ENCODE results near the gene TLX2. TPM values are rescaled to one million over a fixed set of nuclear protein-coding genes. Genes with fewer than 3 reads are reported as not detected.

TLX2 gene
- total and polyA plus RNA-seq, 2 of the 13 experiments (the other 11 are each of a cell fraction or from before 2014, with no cell fraction given): 0.05 to 0.20 TPM

DNA sequence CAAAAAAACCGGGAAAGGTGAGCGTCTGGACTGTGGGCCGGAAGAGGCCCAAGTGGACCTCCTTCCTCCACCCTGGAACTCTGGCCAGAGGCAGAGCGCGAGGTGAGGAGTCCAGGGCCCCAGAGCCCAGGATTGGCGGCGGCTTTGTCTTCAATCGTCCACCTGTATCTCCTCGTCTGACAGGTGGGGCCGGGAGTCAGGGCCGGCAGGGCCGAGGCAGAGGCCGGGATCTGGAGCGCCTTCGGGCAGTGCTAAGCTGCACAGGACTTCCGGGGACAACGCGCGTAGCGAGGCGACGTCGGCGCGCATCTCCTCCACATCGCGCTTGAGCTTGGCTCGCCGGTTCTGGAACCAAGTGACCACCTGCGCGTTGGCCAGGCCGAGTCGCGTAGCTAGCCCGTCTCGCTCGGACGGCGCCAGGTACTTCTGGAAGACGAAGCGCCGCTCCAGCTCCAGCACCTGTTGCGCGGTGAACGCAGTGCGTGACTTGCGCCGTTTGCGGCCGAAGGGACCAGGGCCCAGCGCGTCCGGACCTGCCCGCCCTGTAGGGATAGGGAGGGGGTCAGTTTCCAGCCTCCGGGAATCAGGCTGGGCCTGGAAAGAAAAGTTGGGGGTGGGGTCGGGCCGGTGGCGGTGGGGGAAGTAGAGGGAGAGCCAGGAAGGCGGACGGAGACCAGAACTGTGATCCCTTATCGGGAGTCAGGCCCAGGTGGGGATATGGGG is 16.3 kb upstream of the TLX2 start (continued):
- TF ChIP-seq, protein P1, sequence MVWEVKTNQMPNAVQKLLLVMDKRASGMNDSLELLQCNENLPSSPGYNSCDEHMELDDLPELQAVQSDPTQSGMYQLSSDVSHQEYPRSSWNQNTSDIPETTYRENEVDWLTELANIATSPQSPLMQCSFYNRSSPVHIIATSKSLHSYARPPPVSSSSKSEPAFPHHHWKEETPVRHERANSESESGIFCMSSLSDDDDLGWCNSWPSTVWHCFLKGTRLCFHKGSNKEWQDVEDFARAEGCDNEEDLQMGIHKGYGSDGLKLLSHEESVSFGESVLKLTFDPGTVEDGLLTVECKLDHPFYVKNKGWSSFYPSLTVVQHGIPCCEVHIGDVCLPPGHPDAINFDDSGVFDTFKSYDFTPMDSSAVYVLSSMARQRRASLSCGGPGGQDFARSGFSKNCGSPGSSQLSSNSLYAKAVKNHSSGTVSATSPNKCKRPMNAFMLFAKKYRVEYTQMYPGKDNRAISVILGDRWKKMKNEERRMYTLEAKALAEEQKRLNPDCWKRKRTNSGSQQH (CRISPR knock-in tag; IDR thresholded peaks at IDR 0.05; ENCODE audit: low read depth): no peak
- TF ChIP-seq FOXO1 (CRISPR knock-in tag; IDR thresholded peaks at IDR 0.05): no peak; the same call in 1 of the 2 replicates
- TF ChIP-seq, protein P2, sequence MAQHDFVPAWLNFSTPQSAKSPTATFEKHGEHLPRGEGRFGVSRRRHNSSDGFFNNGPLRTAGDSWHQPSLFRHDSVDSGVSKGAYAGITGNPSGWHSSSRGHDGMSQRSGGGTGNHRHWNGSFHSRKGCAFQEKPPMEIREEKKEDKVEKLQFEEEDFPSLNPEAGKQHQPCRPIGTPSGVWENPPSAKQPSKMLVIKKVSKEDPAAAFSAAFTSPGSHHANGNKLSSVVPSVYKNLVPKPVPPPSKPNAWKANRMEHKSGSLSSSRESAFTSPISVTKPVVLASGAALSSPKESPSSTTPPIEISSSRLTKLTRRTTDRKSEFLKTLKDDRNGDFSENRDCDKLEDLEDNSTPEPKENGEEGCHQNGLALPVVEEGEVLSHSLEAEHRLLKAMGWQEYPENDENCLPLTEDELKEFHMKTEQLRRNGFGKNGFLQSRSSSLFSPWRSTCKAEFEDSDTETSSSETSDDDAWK (CRISPR knock-in tag; IDR thresholded peaks at IDR 0.05): no peak
- no peak for TF ChIP-seq ZNF567 (CRISPR knock-in tag; IDR thresholded peaks at IDR 0.05; ENCODE audit: borderline replicate concordance)
- no peak for TF ChIP-seq ELF4 (CRISPR knock-in tag; IDR thresholded peaks at IDR 0.05; ENCODE audit: borderline replicate concordance)
- TF ChIP-seq ZEB1 (IDR thresholded peaks at IDR 0.05; ENCODE audit: insufficient replicate concordance, low read depth): no peak
- peak; percentile 76; the same call in 1 of the 2 replicates for TF ChIP-seq IRX3 (CRISPR knock-in tag; IDR thresholded peaks at IDR 0.05; ENCODE audit: borderline replicate concordance, low read depth)
- no peak for TF ChIP-seq KDM3A (CRISPR knock-in tag; IDR thresholded peaks at IDR 0.05; ENCODE audit: low read depth)
- TF ChIP-seq, protein P3, sequence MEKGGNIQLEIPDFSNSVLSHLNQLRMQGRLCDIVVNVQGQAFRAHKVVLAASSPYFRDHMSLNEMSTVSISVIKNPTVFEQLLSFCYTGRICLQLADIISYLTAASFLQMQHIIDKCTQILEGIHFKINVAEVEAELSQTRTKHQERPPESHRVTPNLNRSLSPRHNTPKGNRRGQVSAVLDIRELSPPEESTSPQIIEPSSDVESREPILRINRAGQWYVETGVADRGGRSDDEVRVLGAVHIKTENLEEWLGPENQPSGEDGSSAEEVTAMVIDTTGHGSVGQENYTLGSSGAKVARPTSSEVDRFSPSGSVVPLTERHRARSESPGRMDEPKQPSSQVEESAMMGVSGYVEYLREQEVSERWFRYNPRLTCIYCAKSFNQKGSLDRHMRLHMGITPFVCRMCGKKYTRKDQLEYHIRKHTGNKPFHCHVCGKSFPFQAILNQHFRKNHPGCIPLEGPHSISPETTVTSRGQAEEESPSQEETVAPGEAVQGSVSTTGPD (CRISPR knock-in tag; IDR thresholded peaks at IDR 0.05): no peak
- 0 out of 2 replicates have a peak, but pooled peaks have one; percentile 32 for TF ChIP-seq KLF12 (CRISPR knock-in tag; IDR thresholded peaks at IDR 0.05; ENCODE audit: borderline replicate concordance)
- TF ChIP-seq, protein P4, sequence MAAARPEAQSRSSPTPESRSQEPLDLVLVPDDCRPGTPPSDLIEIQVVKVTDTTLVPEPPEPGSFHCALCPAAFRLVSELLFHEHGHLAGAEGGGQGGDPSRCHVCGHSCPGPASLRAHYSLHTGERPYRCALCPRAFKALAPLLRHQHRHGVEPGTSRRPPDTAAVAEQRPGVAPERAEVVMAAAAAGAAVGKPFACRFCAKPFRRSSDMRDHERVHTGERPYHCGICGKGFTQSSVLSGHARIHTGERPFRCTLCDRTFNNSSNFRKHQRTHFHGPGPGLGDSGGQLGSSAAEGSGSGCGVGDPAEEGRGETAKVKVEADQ (CRISPR knock-in tag; IDR thresholded peaks at IDR 0.05; ENCODE audit: borderline replicate concordance): peak; percentile 76; the same call in 1 of the 2 replicates
- TF ChIP-seq ZNF496 (CRISPR knock-in tag; IDR thresholded peaks at IDR 0.05; ENCODE audit: insufficient replicate concordance): no peak
- TF ChIP-seq SALL2 (CRISPR knock-in tag; IDR thresholded peaks at IDR 0.05): no peak; the same call in 1 of the 2 replicates
- no peak for TF ChIP-seq PITX1 (CRISPR knock-in tag; IDR thresholded peaks at IDR 0.05)
- TF ChIP-seq MEF2D (CRISPR knock-in tag; IDR thresholded peaks at IDR 0.05): 0 out of 2 replicates have a peak, but pooled peaks have one; percentile 22
- no peak for TF ChIP-seq MAFF (IDR thresholded peaks at IDR 0.05; ENCODE audit: low read depth, low read length)
- no peak for TF ChIP-seq PHB2 (IDR thresholded peaks at IDR 0.05; ENCODE audit: partially characterized antibody)
- TF ChIP-seq SP4 (CRISPR knock-in tag; IDR thresholded peaks at IDR 0.05): no peak
- TF ChIP-seq, protein P5, sequence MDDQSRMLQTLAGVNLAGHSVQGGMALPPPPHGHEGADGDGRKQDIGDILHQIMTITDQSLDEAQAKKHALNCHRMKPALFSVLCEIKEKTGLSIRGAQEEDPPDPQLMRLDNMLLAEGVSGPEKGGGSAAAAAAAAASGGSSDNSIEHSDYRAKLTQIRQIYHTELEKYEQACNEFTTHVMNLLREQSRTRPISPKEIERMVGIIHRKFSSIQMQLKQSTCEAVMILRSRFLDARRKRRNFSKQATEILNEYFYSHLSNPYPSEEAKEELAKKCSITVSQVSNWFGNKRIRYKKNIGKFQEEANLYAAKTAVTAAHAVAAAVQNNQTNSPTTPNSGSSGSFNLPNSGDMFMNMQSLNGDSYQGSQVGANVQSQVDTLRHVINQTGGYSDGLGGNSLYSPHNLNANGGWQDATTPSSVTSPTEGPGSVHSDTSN (CRISPR knock-in tag; IDR thresholded peaks at IDR 0.05; ENCODE audit: borderline replicate concordance): no peak
- TF ChIP-seq ZKSCAN1 (IDR thresholded peaks at IDR 0.05; ENCODE audit: low read length): no peak
- TF ChIP-seq ZC3H4 (CRISPR knock-in tag; IDR thresholded peaks at IDR 0.05; ENCODE audit: borderline replicate concordance): no peak
- TF ChIP-seq ARID2 (CRISPR knock-in tag; IDR thresholded peaks at IDR 0.05; ENCODE audit: borderline replicate concordance): peak; percentile 91

Measured in HepG2 (cell line).